Endothelial cell of umbilical vein (primary cell): ENCODE results near the gene CARD14. TPM values are rescaled to one million over a fixed set of nuclear protein-coding genes. Genes with fewer than 3 reads are reported as not detected.

Experiments
- BruUV-seq: library from RNA; stranded (reverse); fragments of 400-500 nt; replicated peaks from 2 replicates; lab custom pipeline; 2021; lab: Mats Ljungman, UMichigan
- CTCF ChIA-PET: fragments of 300-600, 350-600 bp; sonication (Branson Sonifier 250); formaldehyde crosslinking; loops from one replicate; lab custom pipeline; 2021; ENCODE audit warnings: antibody characterized with exemption, inconsistent platforms; lab: Charles Lee
- POLR2A ChIA-PET: fragments of 300-600, 350-600 bp; sonication (Branson Sonifier 250); formaldehyde crosslinking; loops from one replicate; lab custom pipeline; 2021; ENCODE audit warnings: antibody characterized with exemption, inconsistent platforms; lab: Charles Lee
- DNase-seq: peaks from one replicate; pipeline ENCODE4 v3.0.0-alpha.2; 2011; ENCODE audit warnings: low read depth, low spot score
- FAIRE-seq: peaks from 2 replicates; lab custom pipeline; 2011; peaks lifted over from hg19 to GRCh38; lab: Jason Lieb, UNC
- H2AFZ ChIP-seq: 2 replicates; pipeline ENCODE4 v1.6.0; 2012; ENCODE audit warnings: low read depth, low read length, control low read depth, inconsistent platforms
- H3K27ac ChIP-seq: 2 replicates; pipeline ENCODE4 v1.5.1; 2011; ENCODE audit warnings: low read depth, mild to moderate bottlenecking, control low read depth, low read length, moderate library complexity; ENCODE audit not compliant: insufficient read depth
- H3K27me3 ChIP-seq, 2 experiments: 2 replicates each; pipeline versions ENCODE4 v1.6.0 to v1.6.1; 2011; ENCODE audit warnings: low read length in 2 of 2, mixed read lengths in 1 of 2; ENCODE audit not compliant: control insufficient read depth in 2 of 2, insufficient read depth in 2 of 2
- H3K36me3 ChIP-seq, 2 experiments: 2 replicates in 1 of 2; 3 replicates in 1 of 2; pipeline ENCODE4 v1.5.1; 2011; ENCODE audit warnings: low read length in 2 of 2, mild to moderate bottlenecking in 1 of 2, moderate library complexity in 1 of 2; ENCODE audit not compliant: control insufficient read depth in 2 of 2, insufficient read depth in 2 of 2; ENCODE audit errors: extremely low read depth in 1 of 2
- H3K4me1 ChIP-seq: 3 replicates; pipeline ENCODE4 v1.5.1; 2011; ENCODE audit warnings: mild to moderate bottlenecking, low read length; ENCODE audit not compliant: control insufficient read depth, insufficient read depth; ENCODE audit errors: extremely low read depth
- H3K4me2 ChIP-seq: 2 replicates; pipeline ENCODE4 v1.6.1; 2011; ENCODE audit warnings: low read length, control low read depth, mixed read lengths; ENCODE audit not compliant: insufficient read depth
- H3K4me3 ChIP-seq, 3 experiments: fragments of 200-600 bp in 1 of 3; sonication (generic), shearing (Covaris generic) in 1 of 3; replicated peaks in 1 of 3; 2 replicates each; pipeline ENCODE4 v1.5.1; 2011 to 2016; ENCODE audit warnings: control low read depth in 3 of 3, low read length in 3 of 3, mild to moderate bottlenecking in 2 of 3, inconsistent platforms in 1 of 3, low read depth in 1 of 3, moderate library complexity in 1 of 3; ENCODE audit not compliant: insufficient read depth in 1 of 3
- H3K79me2 ChIP-seq: 2 replicates; pipeline ENCODE4 v1.6.0; 2012; ENCODE audit warnings: low read length, inconsistent platforms; ENCODE audit not compliant: control insufficient read depth, insufficient read depth
- H3K9ac ChIP-seq: replicated peaks from 2 replicates; pipeline ENCODE3; 2011; ENCODE audit warnings: low read length, control low read depth; ENCODE audit not compliant: insufficient read depth; ENCODE audit errors: extremely low read depth
- H3K9me1 ChIP-seq: replicated peaks from 3 replicates; pipeline ENCODE4 v1.6.0; 2011; ENCODE audit warnings: mild to moderate bottlenecking, low read length; ENCODE audit not compliant: control insufficient read depth, insufficient read depth; ENCODE audit errors: extremely low read depth
- H3K9me3 ChIP-seq: replicated peaks from 2 replicates; pipeline ENCODE4 v1.5.1; 2012; ENCODE audit warnings: low read length, inconsistent platforms; ENCODE audit not compliant: control insufficient read depth, insufficient read depth
- H4K20me1 ChIP-seq: replicated peaks from 2 replicates; pipeline ENCODE3; 2011; ENCODE audit warnings: mild to moderate bottlenecking, low read length; ENCODE audit not compliant: control insufficient read depth, insufficient read depth; ENCODE audit errors: extremely low read depth
- EZH2 ChIP-seq: IDR thresholded peaks from 2 replicates; pipeline ENCODE4 v1.6.1; 2012; ENCODE audit warnings: borderline replicate concordance, low read depth, mild to moderate bottlenecking, moderate library complexity, low read length, inconsistent platforms; ENCODE audit not compliant: severe bottlenecking
- FOS ChIP-seq: IDR thresholded peaks from 2 replicates; pipeline ENCODE4 v1.6.1; 2011; ENCODE audit warnings: mild to moderate bottlenecking, low read length, moderate library complexity, borderline replicate concordance; ENCODE audit not compliant: insufficient read depth
- GATA2 ChIP-seq: IDR thresholded peaks from 2 replicates; pipeline ENCODE4 v1.7.0; 2011; ENCODE audit warnings: low read depth, mild to moderate bottlenecking, moderate library complexity, mixed read lengths, low read length; ENCODE audit not compliant: insufficient read length, insufficient read depth
- JUN ChIP-seq: IDR thresholded peaks from 2 replicates; pipeline ENCODE4 v1.6.1; 2011; ENCODE audit warnings: borderline replicate concordance, low read depth; ENCODE audit not compliant: insufficient read length, insufficient read depth
- MYC ChIP-seq: IDR thresholded peaks from one replicate; pipeline ENCODE4 v1.6.1; 2011; ENCODE audit warnings: mild to moderate bottlenecking, low read depth, low read length
- POLR2AphosphoS5 ChIP-seq: IDR thresholded peaks from 2 replicates; pipeline ENCODE4 v1.6.1; 2012; ENCODE audit warnings: low read depth, mild to moderate bottlenecking, control low read depth, low read length, moderate library complexity; ENCODE audit not compliant: insufficient read depth
- dilution Hi-C: fragments of 300-500 bp; cut with MboI; formaldehyde crosslinking; loops from one replicate; pipeline ENCODE4 v1.15.0; 2019; ENCODE audit warnings: low sequenced_read_pairs; ENCODE audit not compliant: extremely low pct_ligation_motif_present
- intact Hi-C: fragments of 100-400 bp; cut with micrococcal nuclease; formaldehyde crosslinking; loops from one replicate; pipeline ENCODE4 v1.10.0; 2022
- polyA plus RNA-seq, 4 experiments: library from polyadenylated mRNA; depleted of rRNA in 3 of 4; stranded (reverse) in 3 of 4; unstranded in 1 of 4; fragments of >200 nt; gene quantifications; 2 replicates each; pipeline versions ENCODE4 v1.2.1 to v1.2.3, GENCODE V29; 2011 to 2012; ENCODE audit warnings: missing spikeins in 1 of 4
- total RNA-seq: library from RNA; stranded (reverse); gene quantifications from 2 replicates; pipeline ENCODE4 v1.2.3, GENCODE V29; 2021
- TF ChIP-seq, protein P1 (sequence below), 2 donors: IDR thresholded peaks; 1 replicate in 1 of 2; 2 replicates in 1 of 2; pipeline ENCODE4 v1.5.1; 2011; ENCODE audit warnings: low read length in 2 of 2, mild to moderate bottlenecking in 2 of 2, moderate library complexity in 2 of 2, control low read depth in 1 of 2, inconsistent platforms in 1 of 2, low read depth in 1 of 2; ENCODE audit not compliant: insufficient read depth in 1 of 2; ENCODE audit errors: extremely low read depth in 1 of 2
- TF ChIP-seq, protein P2 (sequence below): IDR thresholded peaks from 2 replicates; pipeline ENCODE4 v1.6.1; 2011; ENCODE audit not compliant: insufficient read depth, insufficient read length

The CARD14 gene
- total and polyA plus RNA-seq, 2 donors (not counting 3 experiments of a cell fraction or from before 2014, with no cell fraction given), result not detected

DNA sequence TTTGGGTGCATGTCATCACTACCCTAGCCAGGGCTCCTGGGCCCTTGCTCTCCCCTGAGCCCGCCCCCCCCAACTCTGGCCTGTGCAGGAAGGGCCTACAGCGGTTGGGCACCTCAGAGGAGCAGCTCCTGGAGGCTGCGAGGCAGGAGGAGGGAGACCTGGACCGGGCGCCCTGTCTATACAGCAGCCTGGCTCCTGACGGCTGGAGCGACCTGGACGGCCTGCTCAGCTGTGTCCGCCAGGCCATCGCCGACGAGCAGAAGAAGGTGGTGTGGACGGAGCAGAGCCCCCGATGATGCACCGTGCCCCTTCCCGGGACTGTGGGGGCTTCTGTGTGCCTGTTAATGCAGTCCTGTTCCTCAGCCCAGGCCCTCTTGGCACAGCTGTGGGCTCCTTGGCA, 38.2 kb downstream of the CARD14 start:
- BruUV-seq, result no TSS peak
- ChIA-PET POLR2A (no interaction called here), CTCF (interaction anchor here (3.4 kb wide), 1 partner anchor 12 kb away, joined by 32 read pairs; no protein-coding TSS in a partner anchor)
- Histone ChIP-seq H3K27me3 (no peaks in the 10 kb centered on the region), H4K20me1 (no peaks in the 10 kb centered on the region), H3K4me3 (no peak overlapping the region), H3K4me1 (no peaks in the 10 kb centered on the region), H3K4me2 (no peak overlapping the region), H3K9me3 (no peaks in the 10 kb centered on the region), H3K79me2 (no peaks in the 10 kb centered on the region), H3K9ac (no peak overlapping the region), H3K36me3 (peaks cover 8 to 32% of the 10 kb centered on the region in 2 experiments), H2AFZ (no peak overlapping the region), H3K9me1 (no peaks in the 10 kb centered on the region), H3K27ac (no peak overlapping the region)
- FAIRE-seq (no peak), DNase-seq (no peak)
- dilution Hi-C loops, result no loop called here
- TF ChIP-seq, protein P1, sequence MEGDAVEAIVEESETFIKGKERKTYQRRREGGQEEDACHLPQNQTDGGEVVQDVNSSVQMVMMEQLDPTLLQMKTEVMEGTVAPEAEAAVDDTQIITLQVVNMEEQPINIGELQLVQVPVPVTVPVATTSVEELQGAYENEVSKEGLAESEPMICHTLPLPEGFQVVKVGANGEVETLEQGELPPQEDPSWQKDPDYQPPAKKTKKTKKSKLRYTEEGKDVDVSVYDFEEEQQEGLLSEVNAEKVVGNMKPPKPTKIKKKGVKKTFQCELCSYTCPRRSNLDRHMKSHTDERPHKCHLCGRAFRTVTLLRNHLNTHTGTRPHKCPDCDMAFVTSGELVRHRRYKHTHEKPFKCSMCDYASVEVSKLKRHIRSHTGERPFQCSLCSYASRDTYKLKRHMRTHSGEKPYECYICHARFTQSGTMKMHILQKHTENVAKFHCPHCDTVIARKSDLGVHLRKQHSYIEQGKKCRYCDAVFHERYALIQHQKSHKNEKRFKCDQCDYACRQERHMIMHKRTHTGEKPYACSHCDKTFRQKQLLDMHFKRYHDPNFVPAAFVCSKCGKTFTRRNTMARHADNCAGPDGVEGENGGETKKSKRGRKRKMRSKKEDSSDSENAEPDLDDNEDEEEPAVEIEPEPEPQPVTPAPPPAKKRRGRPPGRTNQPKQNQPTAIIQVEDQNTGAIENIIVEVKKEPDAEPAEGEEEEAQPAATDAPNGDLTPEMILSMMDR (IDR thresholded peaks at IDR 0.05; ENCODE audit: extremely low read depth in 1 of 2, insufficient read depth in 1 of 2, low read depth in 1 of 2, low read length in 2 of 2), result no peak
- TF ChIP-seq EZH2 (no peak), MYC (no peak), JUN (no peak), GATA2 (no peak), FOS (no peak), POLR2AphosphoS5 (no peak)
- TF ChIP-seq, protein P2, sequence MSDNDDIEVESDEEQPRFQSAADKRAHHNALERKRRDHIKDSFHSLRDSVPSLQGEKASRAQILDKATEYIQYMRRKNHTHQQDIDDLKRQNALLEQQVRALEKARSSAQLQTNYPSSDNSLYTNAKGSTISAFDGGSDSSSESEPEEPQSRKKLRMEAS, result no peak
- intact Hi-C loops, result no loop called here
